Thyroid gland (tissue), 4 donors: ENCODE measurements around the gene BAD. TPM values are rescaled to one million over a fixed set of nuclear protein-coding genes. Genes with fewer than 3 reads are reported as not detected.
A peak's percentile ranks its signal among the peaks of the same experiment; 100 is the strongest.

Experiments
- DNase-seq, 2 donors: peaks; one replicate each; pipeline ENCODE4 v3.0.0-alpha.2; 2019
- H3K27ac ChIP-seq, 3 donors: fragments of 200-600 bp; sonication (generic); 1 replicate in 2 of 3; 2 replicates in 1 of 3; pipeline ENCODE4 v1.5.1; 2016 to 2019; ENCODE audit warnings: mild to moderate bottlenecking in 1 of 3, moderate library complexity in 1 of 3
- H3K27me3 ChIP-seq: fragments of 200-600 bp; sonication (generic); one replicate; pipeline ENCODE4 v1.5.1; 2019
- H3K36me3 ChIP-seq, 2 donors: fragments of 200-600 bp; sonication (generic); one replicate each; pipeline ENCODE4 v1.5.1; 2016 to 2019
- H3K4me1 ChIP-seq, 2 donors: fragments of 200-600 bp; sonication (generic); one replicate each; pipeline ENCODE4 v1.5.1; 2017 to 2019
- H3K4me3 ChIP-seq, 3 donors: fragments of 200-600 bp; sonication (generic); replicated peaks in 1 of 3; 1 replicate in 2 of 3; 2 replicates in 1 of 3; pipeline ENCODE4 v1.5.1; 2016; ENCODE audit warnings: mild to moderate bottlenecking in 1 of 3
- H3K9me3 ChIP-seq: fragments of 200-600 bp; sonication (generic); one replicate; pipeline ENCODE4 v1.5.1; 2017
- POLR2A ChIP-seq, 2 donors: fragments of 450-650 bp; IDR thresholded peaks; one replicate each; pipeline ENCODE4 v1.6.1; 2017; ENCODE audit warnings: antibody characterized with exemption in 2 of 2, mild to moderate bottlenecking in 2 of 2, moderate library complexity in 1 of 2
- WGBS, 2 donors: methylation state at CpG; one replicate each; pipeline ENCODE4 v1.1.5; 2017; 5-methylcytosine and 5-hydroxymethylcytosine counted together
- intact Hi-C: fragments of 100-400 bp; cut with DNase I; formaldehyde crosslinking; loops from one replicate; pipeline ENCODE4 v1.15.1; 2023
- total RNA-seq, 4 donors: library from RNA; depleted of rRNA; stranded (reverse); fragments of >200 nt; gene quantifications; one replicate each; pipeline ENCODE4 v1.2.3, GENCODE V29; 2016
- TF ChIP-seq, protein P1 (sequence below), 6 experiments: fragments of 200-600 bp in 3 of 6; fragments of 450-650 bp in 3 of 6; sonication (generic) in 3 of 6; IDR thresholded peaks; one replicate each; pipeline ENCODE4 v1.5.1; 2016 to 2019; ENCODE audit warnings: antibody characterized with exemption in 6 of 6, mild to moderate bottlenecking in 2 of 6, inconsistent platforms in 1 of 6, moderate library complexity in 1 of 6

Gene BAD
- total RNA-seq, 4 donors from 2014 or later, result 79.0 to 239 (median 148) TPM

GRCh38 chr11:64295760-64296159 is 11.3 kb upstream of the BAD start:
- Histone ChIP-seq H3K27ac (no peak overlapping the region), H3K9me3 (no peaks in the 10 kb centered on the region), H3K4me1 (peaks cover 24 to 49% of the 10 kb centered on the region in 2 donors), H3K4me3 (no peak overlapping the region), H3K36me3 (no peaks in the 10 kb centered on the region), H3K27me3 (peaks cover 5% of the 10 kb centered on the region)
- TF ChIP-seq, protein P1, sequence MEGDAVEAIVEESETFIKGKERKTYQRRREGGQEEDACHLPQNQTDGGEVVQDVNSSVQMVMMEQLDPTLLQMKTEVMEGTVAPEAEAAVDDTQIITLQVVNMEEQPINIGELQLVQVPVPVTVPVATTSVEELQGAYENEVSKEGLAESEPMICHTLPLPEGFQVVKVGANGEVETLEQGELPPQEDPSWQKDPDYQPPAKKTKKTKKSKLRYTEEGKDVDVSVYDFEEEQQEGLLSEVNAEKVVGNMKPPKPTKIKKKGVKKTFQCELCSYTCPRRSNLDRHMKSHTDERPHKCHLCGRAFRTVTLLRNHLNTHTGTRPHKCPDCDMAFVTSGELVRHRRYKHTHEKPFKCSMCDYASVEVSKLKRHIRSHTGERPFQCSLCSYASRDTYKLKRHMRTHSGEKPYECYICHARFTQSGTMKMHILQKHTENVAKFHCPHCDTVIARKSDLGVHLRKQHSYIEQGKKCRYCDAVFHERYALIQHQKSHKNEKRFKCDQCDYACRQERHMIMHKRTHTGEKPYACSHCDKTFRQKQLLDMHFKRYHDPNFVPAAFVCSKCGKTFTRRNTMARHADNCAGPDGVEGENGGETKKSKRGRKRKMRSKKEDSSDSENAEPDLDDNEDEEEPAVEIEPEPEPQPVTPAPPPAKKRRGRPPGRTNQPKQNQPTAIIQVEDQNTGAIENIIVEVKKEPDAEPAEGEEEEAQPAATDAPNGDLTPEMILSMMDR (IDR thresholded peaks at IDR 0.05), result no peak
- TF ChIP-seq POLR2A (IDR thresholded peaks at IDR 0.05), result no peak
- intact Hi-C loops, result no loop called here
- no peak for DNase-seq
- WGBS, 2 donors, result 92 to 95% methylated on average over 4 of the region's 4 CpGs

DNA sequence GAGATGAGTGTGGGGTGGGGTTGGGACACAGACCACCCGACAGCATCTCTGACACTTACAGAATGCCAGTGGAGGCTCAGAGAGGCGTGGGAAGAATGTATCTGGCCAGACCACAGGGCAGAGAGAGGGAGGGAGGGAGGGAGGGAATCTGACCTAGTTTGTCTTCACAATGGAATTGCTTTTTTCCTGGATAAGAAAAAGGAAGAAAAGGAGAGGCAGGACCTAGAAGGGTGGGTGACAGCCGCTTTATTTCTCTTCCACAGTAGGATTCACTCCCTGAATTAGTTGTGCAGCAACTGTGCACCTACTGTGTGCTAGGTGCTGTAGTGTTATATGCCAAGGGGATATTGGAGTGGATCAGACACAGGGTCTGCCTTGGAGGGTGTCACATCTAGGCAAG is 10.3 kb upstream of the BAD start:
- Histone ChIP-seq H3K36me3 (no peaks in the 10 kb centered on the region), H3K27me3 (peaks cover 5% of the 10 kb centered on the region), H3K4me3 (no peak overlapping the region), H3K4me1 (peaks cover 14 to 39% of the 10 kb centered on the region in 2 donors), H3K9me3 (no peaks in the 10 kb centered on the region), H3K27ac (no peak overlapping the region)
- intact Hi-C loops, result no loop called here
- no peak for DNase-seq
- TF ChIP-seq POLR2A (IDR thresholded peaks at IDR 0.05), result no peak
- TF ChIP-seq, protein P1 (IDR thresholded peaks at IDR 0.05), result no peak
- WGBS, 2 donors, result 50 to 57% methylated on average over 3 of the region's 3 CpGs

DNA sequence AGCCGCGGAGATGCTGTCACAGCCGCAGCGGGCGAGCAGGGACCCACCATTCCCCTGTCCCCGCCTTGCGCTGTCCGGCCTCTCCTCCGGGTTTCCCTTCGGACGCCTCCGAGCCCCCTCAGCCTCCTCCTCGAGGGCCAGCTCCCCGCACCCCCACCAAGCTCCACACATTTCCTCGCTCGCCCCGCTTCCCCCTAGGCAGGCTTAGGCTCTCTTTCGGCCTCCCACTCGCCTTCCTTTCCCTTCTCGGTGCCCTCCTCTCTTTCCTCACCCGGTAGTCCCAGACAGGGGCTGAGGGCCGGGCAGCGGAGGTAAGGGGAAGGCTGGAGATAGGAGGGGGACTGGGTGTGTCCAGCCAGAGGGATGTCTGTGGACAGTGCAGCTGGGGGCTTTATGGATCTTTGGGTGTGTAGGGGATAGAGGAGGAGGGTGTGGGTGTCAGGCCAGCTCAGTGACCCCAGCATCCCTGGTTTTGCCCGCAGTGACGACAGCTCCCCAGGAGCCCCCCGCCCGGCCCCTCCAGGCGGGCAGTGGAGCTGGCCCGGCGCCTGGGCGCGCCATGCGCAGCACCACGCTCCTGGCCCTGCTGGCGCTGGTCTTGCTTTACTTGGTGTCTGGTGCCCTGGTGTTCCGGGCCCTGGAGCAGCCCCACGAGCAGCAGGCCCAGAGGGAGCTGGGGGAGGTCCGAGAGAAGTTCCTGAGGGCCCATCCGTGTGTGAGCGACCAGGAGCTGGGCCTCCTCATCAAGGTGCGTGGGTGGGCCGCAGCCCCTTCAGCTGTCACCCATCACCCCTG is 8.2 kb upstream of the BAD start:
- intact Hi-C loops, result no loop called here
- Histone ChIP-seq H3K36me3 (no peaks in the 10 kb centered on the region), H3K9me3 (no peaks in the 10 kb centered on the region), H3K27ac (no peak overlapping the region), H3K4me3 (peak overlapping the region in 1 of 3 donors; percentile 23), H3K27me3 (peaks cover 5% of the 10 kb centered on the region), H3K4me1 (peaks cover 2 to 20% of the 10 kb centered on the region in 2 donors)
- WGBS, 2 donors, result 17 to 20% methylated on average over 14 to 26 of the region's 42 CpGs
- TF ChIP-seq, protein P1 (IDR thresholded peaks at IDR 0.05), result no peak
- TF ChIP-seq POLR2A (IDR thresholded peaks at IDR 0.05), result no peak
- no peak for DNase-seq

GRCh38 chr11:64291752-64292459 is 7.4 kb upstream of the BAD start:
- Histone ChIP-seq H3K27ac (no peak overlapping the region), H3K27me3 (peaks cover 5% of the 10 kb centered on the region), H3K9me3 (no peaks in the 10 kb centered on the region), H3K4me1 (peaks cover 0 to 18% of the 10 kb centered on the region in 2 donors), H3K36me3 (no peaks in the 10 kb centered on the region), H3K4me3 (peak overlapping the region in 1 of 3 donors; percentile 23)
- TF ChIP-seq POLR2A (IDR thresholded peaks at IDR 0.05), result no peak
- TF ChIP-seq, protein P1 (IDR thresholded peaks at IDR 0.05), result no peak
- WGBS, 2 donors, result 0 to 1% methylated on average over 1 to 15 of the region's 96 CpGs
- DNase-seq, result no peak
- intact Hi-C loops, result no loop called here

DNA sequence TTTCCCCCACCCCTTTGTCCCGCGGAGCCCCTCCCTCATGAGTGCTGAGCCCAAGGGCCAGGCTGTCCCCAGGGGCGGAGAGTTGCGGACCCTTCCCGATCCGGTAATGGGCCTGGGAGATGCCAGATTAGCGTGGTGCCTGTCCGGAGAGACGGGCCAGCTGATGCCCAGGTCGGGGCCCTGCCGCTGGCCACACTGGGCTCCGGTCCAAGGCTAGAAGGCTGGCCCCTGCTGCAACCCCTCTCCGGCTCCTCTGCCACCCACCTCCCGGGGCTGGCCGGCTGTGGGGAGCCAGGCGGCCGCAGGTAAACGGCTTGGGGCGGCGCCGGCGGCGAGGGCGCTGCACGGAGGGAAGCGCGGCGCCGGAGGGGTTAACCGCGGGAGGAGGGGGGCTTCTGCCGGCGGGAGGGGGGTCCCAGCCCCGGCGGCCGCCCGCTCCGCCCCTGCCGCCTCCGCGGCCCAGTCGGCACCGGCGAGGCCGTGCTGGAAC is 6.8 kb upstream of the BAD start, which contains the start of gene KCNK4:
TSS of gene KCNK4 (plus strand) at position 41 of the 490 bp plus-strand sequence. CDS start 1,717 bp downstream, outside the sequence.
- Histone ChIP-seq H3K27me3 (peaks cover 5% of the 10 kb centered on the region), H3K4me1 (peaks cover 0 to 23% of the 10 kb centered on the region in 2 donors), H3K4me3 (peak within 1 kb of the TSS in 1 of 3 donors; percentile 23), H3K36me3 (no peaks in the 10 kb centered on the region), H3K27ac (no peak within 1 kb of the TSS), H3K9me3 (no peaks in the 10 kb centered on the region)
- WGBS, 2 donors, result 10 to 27% methylated on average over 4 to 8 of the region's 45 CpGs
- intact Hi-C loops, result no loop called here
- TF ChIP-seq, protein P1 (IDR thresholded peaks at IDR 0.05), result no peak
- no peak for DNase-seq
